Ramos (cell line): ENCODE data around the gene FHL2.
"Not testable (repeated sequence)": the region's sequence is repeated elsewhere in the genome, so short reads cannot be mapped to it uniquely, and the experiment has no call there.

Experiments
- in situ Hi-C: fragments of 300-500 bp; cut with MboI; formaldehyde crosslinking; loops from one replicate; pipeline ENCODE4 v1.14.3; 2022; ENCODE audit warnings: low sequenced_read_pairs; ENCODE audit not compliant: unreplicated experiment

Gene FHL2

DNA sequence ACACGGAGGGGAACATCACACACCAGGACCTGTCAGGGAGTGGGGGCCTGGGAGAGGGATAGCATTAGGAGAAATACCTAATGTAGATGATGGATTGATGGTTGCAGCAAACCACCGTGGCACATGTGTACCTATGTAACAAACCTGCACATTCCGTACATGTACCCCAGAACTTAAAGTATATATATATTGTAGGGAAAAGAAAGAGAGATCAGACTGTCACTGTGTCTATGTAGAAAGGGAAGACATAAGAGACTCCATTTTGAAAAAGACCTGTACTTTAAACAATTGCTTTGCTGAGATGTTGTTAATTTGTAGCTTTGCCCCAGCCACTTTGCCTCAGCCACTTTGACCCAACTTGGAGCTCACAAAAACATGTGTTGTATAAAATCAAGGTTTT is 26.0 kb upstream of the FHL2 start:
- in situ Hi-C loops = not testable (repeated sequence)

DNA sequence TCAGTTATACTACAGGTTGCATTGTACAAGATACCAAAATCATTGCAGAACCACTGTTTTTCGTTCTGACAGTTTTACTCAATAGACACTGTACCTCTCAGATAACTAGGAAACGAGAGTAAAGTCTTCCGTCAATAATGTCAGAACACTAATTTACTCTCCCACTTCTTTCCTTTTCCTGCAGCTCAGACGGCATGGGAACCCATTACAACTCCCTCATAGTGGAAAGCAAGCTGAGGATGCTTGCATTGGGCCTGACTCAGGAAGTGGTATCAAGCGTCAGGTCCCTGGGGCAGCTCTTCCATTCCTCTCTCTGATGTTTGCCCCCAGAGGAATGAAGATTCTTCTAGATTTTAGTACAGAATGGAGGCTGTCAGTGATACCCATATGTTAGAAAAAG is 23.9 kb upstream of the FHL2 start:
- in situ Hi-C loops = no loop called here

DNA sequence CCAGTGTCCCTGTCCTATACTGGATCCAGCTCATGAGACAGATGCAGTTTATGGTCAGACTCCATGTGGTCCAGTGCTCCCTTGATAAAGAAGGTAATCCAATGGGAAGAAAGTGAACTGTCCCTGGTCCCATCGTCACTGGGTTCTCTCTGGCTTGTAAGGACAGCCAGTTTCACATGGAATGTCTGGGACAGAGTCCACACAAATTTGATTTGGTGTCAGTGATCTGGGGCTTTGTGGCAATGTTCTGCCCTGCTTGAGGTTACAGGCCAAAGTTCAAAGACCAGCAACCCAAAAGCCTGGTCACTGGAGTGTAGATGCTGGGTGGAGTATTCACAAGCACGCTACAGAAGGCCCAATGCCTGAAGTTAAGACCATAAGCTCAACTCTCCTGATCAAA is 22.2 kb upstream of the FHL2 start:
- in situ Hi-C loops = no loop called here

DNA sequence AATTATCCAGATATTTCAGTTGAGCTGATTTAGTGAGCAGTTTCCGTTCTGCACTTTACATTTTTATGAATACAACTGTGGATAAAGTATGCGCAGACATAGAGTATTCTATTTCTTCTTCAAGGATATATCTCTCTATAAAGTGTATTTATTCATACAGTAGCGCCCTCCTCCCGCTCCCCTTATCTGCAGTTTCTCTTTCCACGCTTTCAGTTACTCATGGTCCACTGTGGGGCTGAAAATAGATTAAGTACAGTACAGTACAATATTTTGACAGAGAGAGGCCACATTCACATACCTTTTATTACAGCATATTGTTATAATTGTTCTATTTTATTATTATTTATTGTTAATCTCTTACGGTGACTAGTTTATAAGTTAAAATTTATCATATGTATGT is 19.7 kb upstream of the FHL2 start:
- in situ Hi-C loops = no loop called here

DNA sequence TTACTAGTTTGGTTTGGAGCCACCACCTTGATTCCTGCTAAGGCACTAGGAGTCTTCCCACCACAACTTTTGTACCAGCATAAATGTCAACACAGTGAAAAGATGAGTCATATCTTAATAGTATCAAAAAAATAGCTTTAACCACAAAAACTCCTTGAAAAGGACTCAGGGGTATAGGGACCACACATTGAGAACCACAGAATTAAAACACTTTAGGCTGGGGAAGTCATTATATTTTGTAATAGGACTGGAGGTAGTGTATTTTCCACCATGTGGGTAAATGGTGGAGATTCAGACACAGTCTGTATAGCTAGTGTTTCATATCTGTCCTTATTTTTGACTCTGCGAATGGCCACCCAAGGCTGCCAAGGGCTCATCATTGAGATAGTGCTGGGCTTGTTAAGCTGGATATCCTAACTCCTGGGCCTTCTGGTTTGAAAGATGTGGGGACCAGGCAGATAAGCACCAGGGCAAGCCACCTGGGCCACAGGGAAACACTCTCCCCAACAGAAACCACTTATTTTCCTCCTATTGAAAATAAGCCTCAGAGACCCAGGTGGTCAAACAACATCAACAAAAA is 19.1 kb upstream of the FHL2 start:
- in situ Hi-C loops = no loop called here

- in situ Hi-C loops = no loop called here
These were observed 17.3 kb upstream of the FHL2 start for GRCh38 chr2:105416156-105416555.

GRCh38 chr2:105415007-105415406 is 16.2 kb upstream of the FHL2 start:
- in situ Hi-C loops = no loop called here

DNA sequence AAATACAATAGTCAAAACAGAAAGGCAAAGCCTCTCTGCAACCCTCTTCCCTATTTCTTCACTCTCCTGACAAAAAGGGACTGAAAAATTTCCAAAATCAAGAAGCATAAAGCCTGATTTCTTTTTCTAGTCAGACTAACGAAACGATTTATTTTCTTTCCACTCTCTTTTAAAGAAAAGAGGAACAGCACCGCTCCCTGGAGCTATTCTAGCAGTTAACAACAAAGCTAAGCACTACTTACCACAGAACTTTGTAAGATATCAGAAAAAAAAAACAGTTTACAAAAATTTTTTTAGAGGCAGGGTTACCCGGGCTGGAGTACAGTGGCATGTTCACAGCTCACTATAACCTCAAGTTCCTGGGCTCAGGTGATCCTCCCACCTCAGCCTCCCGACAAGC is 14.4 kb upstream of the FHL2 start:
- in situ Hi-C loops = no loop called here

DNA sequence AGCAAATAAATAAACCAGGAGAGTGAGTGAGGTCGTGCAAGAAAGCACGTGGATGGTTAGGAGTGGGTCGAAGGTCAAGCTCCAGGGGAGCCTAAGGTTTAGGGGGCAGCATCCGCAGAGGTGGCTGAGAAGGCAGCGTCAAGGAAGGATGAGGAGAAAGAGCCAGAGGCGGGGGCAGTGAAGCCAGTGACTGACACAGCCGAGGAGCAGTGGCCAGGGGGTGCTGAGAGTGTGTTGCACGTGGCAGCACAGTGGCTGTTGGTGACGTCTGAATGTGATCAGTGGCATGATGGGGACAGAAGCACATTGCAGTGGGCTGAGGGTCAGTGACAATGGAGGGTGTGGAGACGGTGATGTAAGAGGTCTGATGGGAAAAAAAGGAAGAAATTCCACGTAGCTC is 13.7 kb upstream of the FHL2 start:
- in situ Hi-C loops = no loop called here

GRCh38 chr2:105411720-105412407 is 13.0 kb upstream of the FHL2 start:
- in situ Hi-C loops = no loop called here

DNA sequence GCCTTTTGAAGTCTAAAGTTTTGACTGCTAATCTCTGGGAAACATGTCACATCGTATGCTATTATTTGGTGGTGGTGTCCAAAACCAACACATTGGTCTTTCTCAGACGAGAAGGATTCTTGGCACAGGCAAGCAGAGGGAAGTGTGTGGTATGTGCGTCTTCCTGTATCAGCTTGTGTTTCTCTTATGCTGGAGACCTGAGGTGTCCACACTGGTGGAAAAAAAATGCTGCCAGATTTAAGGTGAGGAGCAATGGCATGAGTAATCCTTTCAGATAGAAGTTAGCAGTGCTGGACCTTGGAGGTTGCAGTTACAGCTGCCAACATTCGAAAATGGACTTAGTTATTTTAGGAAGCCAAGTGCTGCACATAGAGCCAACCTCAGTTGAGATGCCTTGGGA is 11.7 kb upstream of the FHL2 start:
- in situ Hi-C loops = no loop called here

GRCh38 chr2:105409717-105410116 is 10.9 kb upstream of the FHL2 start:
- in situ Hi-C loops = no loop called here

DNA sequence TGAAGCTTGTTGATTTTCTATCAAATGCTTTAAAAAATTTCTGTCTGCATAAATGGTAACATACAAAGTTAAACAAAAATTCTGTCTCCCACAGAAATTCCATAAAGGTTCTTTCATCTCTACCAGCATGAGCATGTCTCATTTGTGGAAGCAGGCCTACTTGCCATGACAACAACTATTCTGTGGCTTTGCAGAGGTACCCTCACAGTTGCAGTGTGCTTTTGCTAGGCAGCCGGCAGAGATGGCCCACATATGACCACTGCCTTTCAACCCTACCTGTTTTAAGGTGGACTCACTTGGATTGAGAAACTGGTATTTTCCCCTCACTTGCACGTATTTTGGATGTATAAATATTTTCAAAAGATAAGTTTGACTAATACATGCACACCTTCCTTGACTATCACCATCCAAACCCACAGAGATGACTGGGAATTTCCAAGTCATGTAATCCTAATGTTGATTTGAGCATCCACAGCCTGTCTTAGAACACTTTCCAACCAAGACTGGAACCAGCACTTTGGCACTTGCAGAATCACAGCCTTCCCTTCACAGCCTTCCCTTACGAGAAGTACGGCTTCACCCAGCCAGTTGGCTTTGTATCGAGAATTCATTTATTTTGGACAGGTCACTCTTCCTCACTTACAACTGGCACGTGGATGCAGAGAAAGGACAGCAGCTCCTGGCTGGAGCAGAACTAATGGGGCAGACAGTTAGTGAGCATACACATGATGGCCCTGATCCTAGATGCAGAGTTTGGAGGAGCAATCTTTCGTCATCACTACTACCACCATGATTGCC is 9.3 kb upstream of the FHL2 start:
- in situ Hi-C loops = no loop called here

DNA sequence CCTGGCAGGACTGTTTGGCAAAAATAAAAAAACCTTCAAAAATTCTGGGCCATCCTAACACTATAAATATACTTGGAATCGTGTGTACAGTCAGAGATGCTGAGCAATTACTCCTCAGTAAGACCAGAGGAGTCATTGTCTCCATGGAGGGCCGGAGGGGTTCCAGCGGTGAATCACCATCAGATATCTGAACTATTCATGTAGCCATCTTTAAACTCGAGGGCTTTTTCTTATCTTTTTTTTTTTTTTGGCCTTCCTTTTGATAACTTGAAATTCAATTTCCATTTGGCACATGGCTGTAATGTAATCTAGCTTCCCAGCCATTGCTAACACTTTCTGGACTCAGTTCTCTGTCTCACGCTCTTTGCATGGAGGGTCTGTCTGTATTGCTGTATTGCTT is 7.4 kb upstream of the FHL2 start:
- in situ Hi-C loops = no loop called here

GRCh38 chr2:105405291-105405690 is 6.4 kb upstream of the FHL2 start:
- in situ Hi-C loops = no loop called here

GRCh38 chr2:105404736-105405135 is 5.9 kb upstream of the FHL2 start:
- in situ Hi-C loops = no loop called here

DNA sequence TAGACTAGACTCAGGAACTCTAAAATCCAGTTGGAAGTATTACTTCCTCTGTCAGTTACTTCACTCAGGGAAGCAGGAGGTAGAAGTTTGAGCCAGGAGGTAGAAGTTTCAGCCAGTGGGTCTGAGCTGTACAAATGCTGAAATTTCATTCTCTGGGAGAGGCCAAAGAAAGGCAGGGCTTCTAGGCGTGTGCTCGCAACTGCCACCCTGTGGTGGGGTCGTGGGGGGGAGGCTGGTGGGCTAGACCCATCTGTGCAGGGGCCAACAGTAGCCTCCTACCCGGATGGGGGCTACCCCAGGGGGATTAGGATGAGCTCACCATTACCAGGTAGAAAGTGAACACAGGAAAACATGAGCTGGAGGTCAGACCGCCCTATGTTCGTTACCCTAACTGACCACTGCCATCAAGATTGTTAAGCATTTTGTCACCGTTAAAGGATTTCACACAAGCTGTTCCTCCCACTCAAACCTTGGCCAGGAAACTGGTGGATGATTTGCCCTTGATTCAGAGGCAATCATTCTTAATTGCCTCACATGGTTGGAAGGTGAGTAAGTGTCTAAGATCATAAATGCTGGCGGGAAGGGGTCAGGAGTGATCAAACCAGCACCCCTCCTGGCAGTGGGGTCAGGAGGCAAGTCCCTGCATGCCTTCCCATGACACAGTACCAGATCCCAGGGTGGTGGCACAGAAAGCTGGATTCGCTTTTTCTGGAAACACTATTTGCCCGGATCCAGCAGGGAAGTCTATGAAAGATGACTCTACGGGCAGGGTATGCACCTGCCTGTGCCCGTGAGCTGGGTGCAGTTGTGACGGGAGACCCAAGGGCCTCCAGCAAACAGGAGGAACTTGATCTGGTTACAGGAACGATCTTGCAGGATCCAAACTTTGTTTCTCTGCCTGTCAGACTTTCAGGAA is 5.2 kb upstream of the FHL2 start:
- in situ Hi-C loops = no loop called here

DNA sequence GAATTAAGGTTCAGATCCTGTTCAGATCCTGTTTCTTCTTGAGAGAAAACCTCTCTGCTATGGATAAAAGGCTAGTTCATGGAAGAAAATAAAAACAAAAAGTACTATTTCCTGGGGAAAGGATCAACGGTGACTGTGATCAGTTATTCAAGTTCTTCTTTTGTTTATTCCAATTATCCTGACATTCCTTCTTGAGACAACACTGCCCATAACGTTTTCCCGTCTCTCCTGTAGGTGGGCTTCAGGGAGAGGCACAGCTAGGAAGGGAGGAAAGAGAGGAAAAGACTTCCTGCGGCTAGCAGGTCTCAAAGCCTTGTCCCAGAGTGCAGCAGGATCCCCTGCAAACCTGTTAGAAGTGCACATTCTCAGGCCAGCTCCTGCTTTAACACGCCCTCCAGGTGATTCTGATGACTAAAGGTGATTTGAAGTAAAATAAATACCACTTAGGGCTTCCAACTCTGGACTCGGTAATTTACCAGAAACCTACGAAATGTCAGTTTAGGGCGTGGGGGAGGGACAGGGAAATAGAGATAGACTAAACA is 4.5 kb upstream of the FHL2 start:
- in situ Hi-C loops = no loop called here

DNA sequence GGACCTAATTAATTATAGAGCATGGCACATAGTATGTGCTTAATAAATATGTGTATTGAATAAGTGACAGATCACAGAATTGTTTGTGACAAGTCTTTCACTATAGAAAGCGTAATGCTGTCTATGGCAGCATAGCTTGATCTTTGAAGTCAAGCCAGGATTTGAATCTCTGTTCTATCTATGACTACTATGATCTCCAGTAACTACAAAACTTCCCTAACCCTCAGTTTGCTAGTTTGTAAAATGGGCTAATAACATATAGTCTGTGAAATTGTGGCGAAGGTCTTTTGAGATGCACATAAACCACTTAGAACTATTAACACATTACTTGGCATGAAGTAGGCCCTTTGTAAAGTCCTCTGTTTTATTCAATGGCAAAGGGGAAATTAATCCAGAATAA is 4.0 kb upstream of the FHL2 start:
- in situ Hi-C loops = no loop called here

GRCh38 chr2:105401867-105402266 is 3.0 kb upstream of the FHL2 start:
- in situ Hi-C loops = no loop called here
